ENCODE results near the gene ZNF263.
A peak's percentile ranks its signal among the peaks of the same experiment; 100 is the strongest.

Gene ZNF263

DNA sequence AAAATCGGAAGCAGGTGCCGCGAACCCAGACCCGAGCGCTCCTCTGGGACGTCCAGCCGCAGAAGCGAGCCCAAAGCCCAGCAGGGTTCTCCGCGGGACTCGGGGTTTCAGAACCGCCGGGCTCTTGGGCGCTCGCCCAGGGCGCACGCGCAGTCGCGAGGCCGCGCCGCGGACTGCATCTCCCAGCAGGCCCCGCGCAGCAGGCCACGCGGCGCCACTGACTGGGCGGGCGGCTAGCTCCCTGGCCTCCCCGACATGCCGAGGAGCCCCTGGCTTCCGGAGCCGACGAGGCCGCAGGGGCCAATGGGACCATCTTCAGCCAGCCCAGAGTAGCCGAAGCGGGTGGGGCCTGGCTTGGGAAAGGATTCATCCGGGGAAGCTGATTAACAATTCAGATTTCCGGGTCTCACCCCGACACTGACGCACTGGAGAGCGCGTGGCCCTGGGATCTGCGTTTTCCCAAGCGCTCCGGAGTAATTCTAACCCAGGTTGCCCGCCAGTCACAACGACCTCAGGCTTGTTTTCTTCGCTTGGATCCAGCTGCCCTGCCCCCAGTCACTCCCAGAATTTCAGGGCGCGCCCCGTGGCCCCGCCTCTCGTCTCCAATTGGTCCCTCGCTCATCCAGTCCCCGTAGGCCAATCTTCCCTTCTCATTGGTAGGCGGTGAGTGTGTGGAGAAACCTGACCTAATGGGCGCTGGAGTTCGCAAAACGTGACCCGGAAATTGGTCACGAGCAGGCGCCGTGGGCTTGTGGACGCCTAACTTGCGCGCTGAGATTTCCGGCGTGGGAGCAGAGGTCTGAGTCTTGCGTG lies at the start of gene ZNF263:
Gene ZNF263 (plus strand): TSS at position 762 of the 813 bp plus-strand sequence. CDS start 328 bp downstream, outside the sequence.
- DNase-seq: peak; percentile 95 to 99

DNA sequence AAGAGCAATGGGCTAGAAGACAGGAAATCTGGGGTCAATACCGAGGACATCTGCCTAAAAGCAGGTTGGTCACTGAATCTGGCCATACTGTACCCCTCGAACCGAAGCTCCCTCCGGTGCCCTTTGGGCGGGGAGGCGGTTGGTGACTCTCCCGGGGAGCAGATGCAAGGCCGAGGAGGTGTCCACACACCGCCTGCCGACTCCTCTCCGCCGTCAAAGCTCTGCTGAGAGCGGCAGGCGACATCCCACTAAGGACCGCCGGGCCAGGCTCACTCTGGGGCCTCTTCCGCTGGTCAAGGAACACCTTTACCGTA lies 48.8 kb upstream of the ZNF263 start:
- DNase-seq: no peak

DNA sequence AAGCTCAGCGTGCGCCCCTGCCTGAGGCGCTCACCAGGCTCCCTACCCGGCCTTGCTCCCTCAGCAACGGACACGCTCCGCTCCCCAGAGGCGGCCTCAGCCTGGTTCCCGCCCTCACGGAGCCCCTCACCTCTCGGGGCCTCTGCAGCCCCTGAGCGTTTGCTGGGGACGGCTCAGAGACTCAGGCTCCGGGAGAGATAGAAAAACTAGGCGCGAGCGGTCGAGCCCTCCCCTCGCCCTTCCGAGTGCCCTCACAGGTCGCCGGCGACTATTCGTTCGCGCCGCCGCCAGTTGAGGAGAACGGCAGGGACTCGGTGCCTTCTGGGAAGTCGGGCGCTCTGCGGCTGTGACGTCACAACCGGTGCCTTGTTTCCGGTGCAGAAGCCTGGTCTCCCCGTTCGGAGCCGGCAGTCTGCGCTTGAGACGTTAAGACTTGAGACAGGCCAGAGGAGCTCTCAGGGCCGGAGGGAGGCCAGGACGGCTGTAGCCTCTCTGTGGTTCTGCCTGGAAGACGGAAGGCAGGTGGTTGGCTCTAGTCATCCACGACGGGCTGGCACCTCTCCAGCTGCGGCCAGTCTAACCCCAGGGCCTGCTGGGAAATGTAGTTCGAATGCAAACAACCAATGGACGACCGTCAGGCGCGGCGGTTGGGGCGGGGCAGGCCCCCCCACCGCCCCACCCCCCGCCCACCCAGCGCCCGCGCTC lies 48.3 kb upstream of the ZNF263 start, which contains the start of gene ZNF200:
Gene ZNF200 (minus strand): TSS at position 302 of the 705 bp plus-strand sequence. CDS start 1,403 bp downstream, outside the sequence.
- DNase-seq: peak; percentile 89 to 92

DNA sequence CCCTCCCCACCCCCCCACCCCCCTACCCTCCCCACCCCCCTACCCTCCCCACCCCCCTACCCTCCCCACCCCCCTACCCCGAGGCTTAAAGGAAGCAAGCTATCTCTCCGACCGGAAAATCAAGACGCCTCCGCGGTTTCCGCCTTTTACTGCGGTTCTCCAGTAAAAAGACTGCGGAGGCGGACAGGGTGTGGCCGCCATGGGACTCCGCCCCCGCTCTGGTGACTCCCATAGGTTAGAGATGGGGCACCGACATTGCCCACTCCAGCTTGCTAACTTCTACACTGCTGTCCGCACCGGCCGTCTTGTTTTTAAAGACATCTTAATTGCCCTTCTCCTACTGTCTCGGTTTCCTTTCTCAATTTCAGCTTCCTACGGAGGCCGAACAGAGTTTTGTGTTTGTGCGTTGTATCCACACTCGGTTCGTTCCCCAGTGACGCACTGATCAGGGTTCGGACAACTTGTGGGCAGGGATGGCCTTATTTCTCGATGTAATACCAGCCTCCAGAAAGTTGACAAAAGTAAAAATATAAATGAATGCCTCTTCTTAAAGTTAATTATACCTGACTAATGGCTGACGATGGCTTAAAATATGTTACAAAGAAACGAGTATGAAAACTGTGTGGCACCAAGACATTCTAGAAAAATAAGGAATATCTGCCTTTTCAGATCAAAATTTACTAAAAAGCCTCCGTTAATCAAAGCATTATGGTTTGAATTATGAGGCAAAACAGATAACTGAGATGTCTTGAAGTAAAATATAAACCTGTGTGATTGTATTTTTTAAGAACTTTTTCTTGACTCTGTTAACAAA lies 47.2 kb upstream of the ZNF263 start:
- no peak for DNase-seq

DNA sequence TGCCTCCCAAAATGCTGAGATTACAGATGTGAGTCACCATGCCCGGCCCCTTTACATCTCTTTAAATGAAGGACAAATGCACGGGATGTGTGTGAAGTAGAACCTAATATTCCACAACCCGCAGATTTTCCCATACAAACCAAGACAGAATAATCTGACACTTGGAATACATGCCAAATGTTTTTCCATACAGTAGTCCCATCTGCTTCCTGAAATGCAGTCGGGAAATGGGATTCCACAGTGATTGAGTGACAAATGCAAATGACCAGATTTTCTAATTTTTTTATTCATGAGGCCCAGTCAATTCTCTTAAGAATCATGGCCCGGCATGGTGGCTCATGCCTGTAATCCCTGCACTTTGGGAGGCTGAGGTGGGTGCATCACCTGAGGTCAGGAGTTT lies 41.5 kb upstream of the ZNF263 start:
- DNase-seq: no peak

DNA sequence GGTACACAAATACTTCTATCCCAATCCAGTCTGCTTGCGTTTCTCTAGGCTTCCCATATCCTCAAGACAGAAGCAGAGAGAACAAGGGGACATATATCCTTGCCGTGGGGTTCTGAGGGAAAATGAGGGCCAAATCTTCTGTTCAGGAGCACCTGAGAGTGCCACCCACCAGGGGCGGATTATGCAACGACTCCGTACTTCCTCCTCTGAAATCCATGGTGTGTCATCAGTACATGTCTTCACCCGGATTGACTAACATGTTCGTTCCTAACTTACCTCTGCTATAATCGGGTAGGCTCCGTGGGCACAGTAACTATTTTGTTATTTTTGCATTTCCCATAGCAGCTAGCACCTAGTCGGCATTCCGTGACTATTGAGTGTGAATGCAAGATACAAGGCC lies 40.6 kb upstream of the ZNF263 start:
- no peak for DNase-seq

DNA sequence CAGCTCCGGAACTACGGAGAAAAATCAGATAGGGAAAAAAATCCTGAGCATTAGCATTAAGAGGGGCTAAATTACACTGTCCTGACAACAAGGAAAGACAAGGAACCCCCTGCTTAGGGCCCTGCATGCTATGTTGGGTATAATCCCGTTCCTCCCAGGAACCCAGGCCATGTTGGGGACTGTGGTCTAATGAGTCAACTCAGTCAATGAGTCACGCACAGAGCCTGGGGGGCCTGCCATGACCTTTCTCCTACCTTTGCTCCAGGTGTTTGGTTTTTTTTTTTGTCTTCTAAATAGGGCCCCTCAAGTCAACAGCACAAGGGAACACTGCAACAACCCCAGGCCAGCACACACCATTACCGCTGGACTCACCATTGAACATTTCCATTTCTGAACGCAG lies 39.4 kb upstream of the ZNF263 start:
- no peak for DNase-seq

DNA sequence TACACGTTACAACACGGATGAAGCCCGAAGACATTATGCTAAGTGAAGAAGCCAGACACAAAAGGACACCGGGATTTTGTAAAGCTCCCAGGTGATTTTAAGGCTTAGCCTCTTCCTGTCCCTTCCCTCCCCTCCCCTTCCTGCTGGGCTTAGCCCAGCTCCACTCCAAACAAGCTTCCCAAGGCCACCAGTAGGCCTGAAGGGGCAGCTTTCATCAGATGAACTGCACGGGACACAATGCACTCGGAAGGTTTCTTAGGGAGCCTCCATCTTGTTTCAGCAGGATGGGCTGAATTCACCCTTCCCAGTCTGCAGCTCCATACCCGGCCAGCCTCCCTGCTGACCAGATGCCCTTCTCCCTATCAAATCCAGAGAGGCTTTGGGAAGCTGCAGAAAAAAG lies 37.3 kb upstream of the ZNF263 start:
- no peak for DNase-seq

DNA sequence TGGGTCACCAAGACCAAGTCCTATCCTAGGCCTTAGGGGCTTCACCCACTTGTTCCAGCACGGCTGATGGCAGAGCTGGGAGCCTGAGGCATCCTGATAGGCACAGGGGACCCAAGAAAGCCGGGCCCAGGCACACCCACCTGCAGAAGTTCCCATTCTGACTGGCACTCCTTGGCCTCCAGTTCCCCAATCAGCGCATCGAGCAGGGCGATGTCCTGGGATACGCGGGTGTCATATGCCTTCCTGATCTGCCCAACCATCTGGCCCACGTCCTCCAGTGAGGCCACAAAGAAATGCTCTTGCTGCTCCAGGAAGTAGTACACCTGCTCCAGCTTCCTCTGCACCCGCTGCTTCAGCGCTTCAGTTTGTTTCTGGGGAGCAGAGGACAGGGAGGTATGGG lies 36.4 kb upstream of the ZNF263 start:
- DNase-seq: no peak

DNA sequence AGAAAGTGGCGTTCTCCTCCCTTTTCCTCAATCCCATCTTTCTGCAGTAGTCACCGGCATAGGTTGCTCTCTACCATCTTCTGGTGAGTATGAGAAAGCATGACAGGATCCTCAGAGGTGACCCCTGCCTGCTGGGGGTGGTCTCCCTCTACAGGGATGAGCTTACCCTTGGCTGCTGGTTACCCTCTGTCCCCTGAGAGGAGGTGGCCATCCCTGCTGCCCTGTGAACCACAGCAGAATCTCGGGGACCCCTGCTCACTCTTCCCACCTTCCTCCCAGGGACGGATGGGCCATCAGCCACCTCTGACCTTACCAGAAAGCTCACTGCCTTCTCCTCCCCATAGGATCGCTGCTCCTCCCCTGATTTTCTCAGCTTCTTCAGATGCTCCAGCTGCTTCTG lies 34.7 kb upstream of the ZNF263 start:
- DNase-seq: no peak

DNA sequence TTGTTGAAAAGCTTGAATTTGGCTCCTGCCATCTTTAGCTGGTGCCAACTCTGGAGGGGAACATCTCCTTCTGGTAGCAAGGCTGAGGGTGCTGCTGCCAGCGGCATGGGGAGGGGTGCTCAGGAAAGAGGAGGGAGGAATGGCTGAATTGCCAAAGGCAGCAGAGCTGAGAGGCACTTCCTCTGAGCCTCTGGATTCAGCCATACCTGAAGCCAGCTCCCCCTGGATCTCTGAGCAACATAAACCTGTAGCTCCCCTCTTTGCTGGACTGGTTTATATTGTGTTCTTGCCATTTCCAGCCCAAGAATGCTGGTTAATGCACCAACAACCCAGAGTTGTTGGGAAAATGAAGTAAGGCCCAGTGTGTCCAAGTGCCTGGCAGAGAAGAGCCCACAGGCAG lies 34.3 kb upstream of the ZNF263 start:
- no peak for DNase-seq

DNA sequence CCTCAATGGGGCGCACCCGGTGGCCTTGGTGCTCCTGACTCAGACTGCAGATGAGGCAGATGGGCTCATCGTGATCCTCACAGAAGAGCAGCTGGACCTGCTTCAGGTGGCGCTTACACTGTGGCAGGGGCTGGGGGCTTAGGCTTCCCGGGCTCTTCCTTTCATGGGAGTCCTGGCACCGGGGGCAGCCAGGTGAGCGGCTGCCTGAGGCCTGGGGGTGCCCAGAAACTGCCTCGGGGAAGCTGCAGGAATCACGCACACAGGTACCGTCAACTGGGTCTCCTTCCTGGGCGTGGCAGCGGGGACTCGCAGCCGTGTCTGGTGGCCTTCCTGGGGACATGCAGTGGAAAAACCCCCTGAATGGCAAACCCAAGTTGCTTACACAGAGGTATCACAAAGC lies 33.8 kb upstream of the ZNF263 start:
- no peak for DNase-seq

DNA sequence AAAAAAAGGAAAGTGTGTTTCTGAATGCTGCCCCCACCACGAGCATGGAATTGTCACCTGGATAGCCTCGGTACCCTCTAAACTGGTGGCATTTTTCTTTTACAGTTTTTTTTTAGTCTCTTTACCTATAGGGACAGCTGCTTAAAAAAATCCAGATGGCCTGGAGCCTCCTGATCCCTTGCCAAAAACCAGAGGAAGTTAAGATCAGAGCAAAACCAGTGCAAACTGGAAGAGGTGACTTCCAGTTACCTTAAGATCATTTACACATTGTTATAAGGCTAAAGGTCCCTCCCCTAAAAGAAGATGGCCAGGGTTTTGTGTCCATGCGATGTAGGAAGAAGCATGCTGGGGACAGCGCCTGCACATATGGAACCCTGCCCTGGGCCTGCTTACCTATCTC lies 30.3 kb upstream of the ZNF263 start:
- peak in 1 of 2 experiments; percentile 56 for DNase-seq

DNA sequence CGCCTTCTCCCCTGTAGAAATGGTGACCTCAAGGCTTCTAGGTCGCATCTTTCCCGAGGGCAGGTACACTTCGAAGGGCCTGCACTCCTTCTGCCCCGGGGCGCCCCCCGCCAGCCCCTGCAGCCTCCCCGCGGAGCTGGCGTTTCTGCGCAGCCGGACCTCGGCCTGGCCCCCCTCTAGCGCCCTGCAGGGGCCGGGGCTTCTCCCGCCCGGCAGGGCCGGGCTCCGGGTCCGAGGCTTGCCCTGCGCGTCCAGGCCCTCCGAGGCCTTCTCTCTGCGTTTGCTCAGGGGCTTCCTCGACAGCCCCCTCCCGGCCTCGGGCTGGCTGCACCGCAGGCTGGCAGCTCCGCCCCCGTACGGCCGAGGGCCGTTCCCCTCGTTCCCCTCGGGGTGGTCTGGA lies 29.0 kb upstream of the ZNF263 start:
- DNase-seq: no peak

DNA sequence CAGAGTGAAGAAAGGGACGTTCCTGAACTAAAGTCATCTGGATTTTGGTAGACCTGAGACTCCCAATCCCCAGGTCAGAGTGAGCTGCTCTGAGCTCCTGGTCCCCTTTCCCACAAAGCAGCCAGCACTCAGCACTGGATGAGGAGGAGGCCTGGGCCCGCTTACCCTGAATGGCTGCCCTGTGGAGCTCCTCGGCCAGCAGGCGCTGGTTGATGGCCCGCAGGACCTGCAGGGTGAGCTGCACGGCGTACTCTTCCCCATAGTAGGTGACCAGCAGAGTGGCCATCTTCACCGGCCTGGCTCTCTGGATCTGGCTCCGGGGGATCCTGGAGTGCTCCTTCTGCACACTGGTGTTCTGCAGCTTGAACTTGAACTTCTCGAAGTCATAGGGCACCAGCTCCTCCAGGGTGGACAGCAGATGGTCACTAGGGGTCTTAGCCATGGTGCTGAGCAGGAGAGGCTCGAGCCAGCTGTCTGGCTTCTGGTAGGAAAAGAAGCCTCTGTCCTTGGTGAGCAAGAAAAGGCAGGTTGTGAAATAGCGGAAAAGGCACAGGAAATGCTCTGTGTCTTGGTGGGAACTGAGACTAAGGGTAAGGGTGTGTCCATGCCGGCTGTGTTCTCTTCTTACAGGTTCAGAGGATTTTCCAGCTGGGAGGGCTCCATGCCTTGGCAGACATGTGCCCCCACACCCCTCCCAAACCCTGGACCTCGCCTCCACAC lies 27.0 kb upstream of the ZNF263 start, which contains the start of gene MEFV:
Gene MEFV (minus strand): TSS at position 488 of the 720 bp plus-strand sequence. CDS start 46 bp downstream, at position 442.
- DNase-seq: no peak

DNA sequence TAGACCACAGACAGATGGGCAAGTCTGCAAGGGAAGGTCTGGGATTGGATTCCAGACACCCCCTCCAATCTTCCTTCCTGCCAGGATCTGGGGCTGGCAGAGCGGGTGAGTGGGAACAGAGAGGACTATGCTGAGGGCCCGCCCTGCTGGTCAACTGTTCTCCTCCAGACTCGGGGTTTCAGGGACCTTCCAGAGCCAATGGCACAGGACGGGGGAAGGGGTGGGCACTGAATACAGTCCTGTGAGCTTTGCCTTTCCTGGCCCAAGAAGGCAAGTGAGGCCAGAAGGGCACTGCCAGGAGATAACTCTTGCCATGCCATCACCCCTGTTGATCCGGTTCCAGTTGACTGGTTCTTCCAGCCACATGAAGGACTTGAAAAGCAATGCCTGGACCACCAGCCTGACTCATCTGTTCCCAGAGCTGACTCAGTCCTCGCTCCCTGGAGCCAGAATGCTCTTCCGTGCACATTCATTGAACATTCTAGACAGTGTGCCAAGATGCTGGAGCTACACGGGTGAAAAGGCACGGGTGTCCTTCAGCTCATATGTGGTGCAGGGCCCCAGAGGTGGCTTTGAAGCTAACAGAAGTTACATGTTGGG lies 26.3 kb upstream of the ZNF263 start:
- no peak for DNase-seq

DNA sequence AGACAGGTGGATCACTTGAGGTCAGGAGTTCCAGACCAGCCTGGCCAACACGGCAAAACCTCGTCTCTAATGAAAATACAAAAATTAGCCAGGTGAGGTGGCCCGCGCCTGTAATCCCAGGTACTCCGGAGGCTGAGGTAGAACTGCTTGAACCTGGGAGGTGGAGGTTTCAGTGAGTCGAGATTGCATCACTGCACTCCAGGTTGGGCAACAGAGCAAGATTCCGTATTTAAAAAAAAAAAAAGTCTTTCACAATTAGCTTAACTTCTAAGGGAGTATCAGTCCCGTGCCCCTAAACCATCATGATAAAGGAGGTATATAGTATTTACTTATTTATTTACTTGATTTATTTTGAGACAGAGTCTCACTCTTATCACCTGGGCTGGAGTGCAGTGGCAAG lies 23.5 kb upstream of the ZNF263 start:
- DNase-seq: no peak

DNA sequence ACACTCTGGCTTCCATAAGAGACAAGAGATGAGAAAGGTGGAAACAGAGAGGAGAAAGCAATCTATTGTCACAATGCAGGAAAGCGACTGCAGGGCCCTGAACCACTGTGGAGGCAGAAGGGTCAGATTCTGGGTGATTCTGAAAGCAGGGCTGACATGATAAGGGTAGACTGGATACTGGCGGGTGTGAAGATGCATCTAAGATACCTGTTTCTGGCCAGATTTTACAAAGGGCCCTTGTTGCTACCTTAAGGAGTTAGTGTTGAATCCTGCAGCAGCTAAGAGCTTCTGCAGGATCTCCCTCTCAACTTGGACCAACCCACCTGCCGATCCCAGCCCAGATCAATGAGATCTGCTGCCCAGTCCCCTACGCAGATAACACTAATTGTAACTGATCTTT lies 20.8 kb upstream of the ZNF263 start:
- DNase-seq: no peak

DNA sequence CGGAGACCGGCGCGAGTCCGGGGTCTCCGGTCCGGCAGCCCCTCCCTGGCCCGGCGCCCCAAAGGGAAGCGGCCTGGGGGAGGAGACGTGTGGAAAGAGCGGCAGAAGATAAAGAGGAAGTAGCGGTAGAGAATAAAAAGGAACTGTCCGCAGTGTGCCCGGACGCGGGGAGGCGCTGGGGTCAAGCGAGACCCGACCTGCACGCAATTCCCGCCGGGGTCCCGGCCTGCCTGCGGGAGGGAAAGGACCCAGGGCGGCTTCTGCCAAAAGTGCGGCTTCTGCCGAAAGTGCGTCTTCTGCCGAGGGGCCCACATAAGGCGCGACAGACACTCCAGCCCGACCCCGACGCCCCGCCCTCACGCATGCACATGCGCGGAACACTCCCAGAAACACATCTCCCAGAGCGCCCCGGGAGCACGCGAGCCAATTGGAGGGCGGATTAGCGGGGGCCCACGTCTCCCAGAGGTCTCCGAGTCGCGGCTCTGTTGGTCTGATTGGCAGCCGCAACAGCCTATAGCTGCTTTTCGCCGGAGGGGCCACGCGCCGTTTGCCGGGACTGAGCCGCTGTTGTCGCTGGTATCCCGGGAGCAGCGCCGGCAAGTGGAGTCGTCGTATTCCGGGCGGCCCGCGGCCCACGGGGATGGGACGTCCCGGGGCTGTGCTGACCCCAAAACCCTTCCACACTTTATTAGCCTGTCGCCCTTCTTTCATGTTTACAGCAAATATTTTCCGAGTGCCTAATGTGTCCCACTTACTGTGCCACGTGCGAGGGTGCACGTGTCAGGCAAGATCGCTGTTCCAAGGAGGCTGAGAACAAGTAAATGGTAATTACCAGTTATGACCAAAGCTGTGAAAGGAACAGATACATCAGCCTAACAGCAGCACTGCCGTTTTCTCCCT lies 18.9 kb upstream of the ZNF263 start:
- peak; percentile 99 for DNase-seq

DNA sequence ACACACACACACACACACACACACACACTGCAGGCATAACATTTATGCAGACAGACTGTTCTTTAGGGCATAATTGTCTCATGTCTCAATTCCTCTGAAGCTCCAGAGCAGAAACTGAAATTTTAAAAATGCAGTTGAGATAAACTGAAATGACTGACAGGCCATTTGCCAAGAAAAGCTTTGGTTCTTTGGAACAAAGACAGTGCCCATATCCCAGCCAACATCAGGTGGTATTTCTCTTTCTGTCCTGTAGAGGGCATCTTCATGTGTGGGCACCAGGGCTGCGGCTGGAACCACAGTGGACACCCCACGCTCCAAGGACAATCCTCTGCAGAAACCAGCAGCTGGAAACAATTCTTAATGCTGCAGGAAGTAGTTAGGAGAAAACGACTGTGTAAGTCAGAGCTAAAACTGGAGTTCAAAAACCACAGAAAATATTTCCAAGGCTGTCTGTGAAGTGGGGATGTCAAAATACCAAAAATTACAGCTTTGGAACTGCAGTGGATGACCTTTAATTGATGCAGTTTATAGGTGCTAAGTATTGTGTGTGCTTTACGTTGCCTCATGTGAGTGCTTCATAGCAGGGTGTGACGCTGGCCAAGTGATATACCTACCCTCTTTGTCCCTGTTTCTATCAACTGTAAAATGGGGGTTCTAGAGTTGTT lies 16.3 kb upstream of the ZNF263 start:
- peak in 1 of 2 experiments; percentile 53 for DNase-seq

DNA sequence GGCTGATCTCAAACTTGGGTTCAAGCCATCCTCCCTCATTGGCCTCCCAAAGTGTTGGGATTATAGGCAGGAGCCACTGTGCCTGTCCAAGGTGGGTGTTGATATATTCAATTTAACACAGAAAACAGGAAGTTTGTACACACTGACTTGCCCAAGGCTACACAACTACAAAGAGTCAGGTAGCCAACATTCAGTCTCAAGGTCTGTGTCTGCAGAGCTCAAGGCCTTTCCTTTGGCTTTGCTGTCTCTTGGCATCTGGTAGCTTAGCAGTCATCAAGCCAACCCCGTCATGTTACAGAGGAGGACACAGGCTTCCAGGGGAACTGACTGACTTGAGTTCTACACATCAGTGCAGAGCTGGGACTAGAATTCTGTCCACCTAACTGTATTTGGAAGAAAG lies 15.0 kb upstream of the ZNF263 start:
- no peak for DNase-seq
